K562 (cell line): ENCODE results near the gene BANF2.

Experiments used
- HMG20A ChIP-seq: fragments of 450-650 bp; formaldehyde crosslinking; conservative IDR thresholded peaks from 2 replicates; pipeline ENCODE4 v1.4.0; 2020; ENCODE audit warnings: mild to moderate bottlenecking, mixed read lengths
- LARP7 ChIP-seq: fragments of 450-650 bp; IDR thresholded peaks from 2 replicates; pipeline ENCODE4 v1.6.1; 2016
- MYBL2 ChIP-seq, 2 experiments: fragments of 450-650 bp in 1 of 2; sonication (generic) in 1 of 2; formaldehyde crosslinking in 1 of 2; IDR thresholded peaks; 2 replicates each; pipeline versions ENCODE4 v1.6.1 to v1.8.1; 2017 to 2022; ENCODE audit warnings: borderline replicate concordance in 1 of 2, inconsistent platforms in 1 of 2, low read depth in 1 of 2, mild to moderate bottlenecking in 1 of 2, missing genetic modification reagents in 1 of 2, moderate library complexity in 1 of 2
- MYNN ChIP-seq, 2 experiments: sonication (generic); formaldehyde crosslinking in 1 of 2; IDR thresholded peaks; 2 replicates each; pipeline versions ENCODE4 v1.5.0 to v1.6.1; 2016 to 2020; ENCODE audit warnings: antibody characterized with exemption in 1 of 2, missing genetic modification reagents in 1 of 2
- POLR2A ChIP-seq: fragments of 450-650 bp; conservative IDR thresholded peaks from 2 replicates; pipeline ENCODE4 v1.6.1; 2016
- POLR2AphosphoS5 ChIP-seq: IDR thresholded peaks from 2 replicates; pipeline ENCODE4 v1.6.1; 2011; ENCODE audit warnings: mild to moderate bottlenecking, low read depth, low read length, moderate library complexity; ENCODE audit not compliant: control insufficient read depth, insufficient read depth
- SMARCB1 ChIP-seq: IDR thresholded peaks from 2 replicates; pipeline ENCODE4 v1.6.1; 2011; ENCODE audit warnings: improper control_type of control experiment, low read depth; ENCODE audit not compliant: insufficient read length
- TCF3 ChIP-seq: sonication (generic); formaldehyde crosslinking; IDR thresholded peaks from 2 replicates; pipeline ENCODE4 v1.4.0; 2020; ENCODE audit warnings: mild to moderate bottlenecking, missing genetic modification reagents
- ZKSCAN8 ChIP-seq: fragments of 200-800 bp; sonication (Bioruptor generic); IDR thresholded peaks from 2 replicates; pipeline ENCODE4 v1.6.1; 2016; ENCODE audit warnings: missing genetic modification characterization, missing compliant biosample characterization
- ZSCAN29 ChIP-seq: fragments of 450-650 bp; IDR thresholded peaks from 2 replicates; pipeline ENCODE4 v1.6.1; 2017
- TF ChIP-seq, protein P1 (sequence below), 3 experiments: IDR thresholded peaks in 2 of 3; conservative IDR thresholded peaks in 1 of 3; 2 replicates each; pipeline ENCODE4 v1.5.1; 2011 to 2012; ENCODE audit warnings: low read length in 3 of 3, mild to moderate bottlenecking in 3 of 3, control low read depth in 2 of 3, improper control_type of control experiment in 1 of 3, inconsistent platforms in 1 of 3, low read depth in 1 of 3, mixed read lengths in 1 of 3, moderate library complexity in 1 of 3; ENCODE audit not compliant: insufficient read depth in 2 of 3
- TF ChIP-seq, protein P2 (sequence below): fragments of 450-650 bp; IDR thresholded peaks from 2 replicates; pipeline ENCODE4 v1.6.1; 2017; ENCODE audit warnings: antibody characterized with exemption, mild to moderate bottlenecking
- TF ChIP-seq, protein P3 (sequence below): fragments of 450-650 bp; formaldehyde crosslinking; IDR thresholded peaks from 2 replicates; pipeline ENCODE4 v1.4.0; 2020; ENCODE audit warnings: mild to moderate bottlenecking, moderate library complexity
- TF ChIP-seq, protein P4 (sequence below): fragments of 450-650 bp; IDR thresholded peaks from 2 replicates; pipeline ENCODE4 v1.6.1; 2017; ENCODE audit warnings: mild to moderate bottlenecking, moderate library complexity

DNA sequence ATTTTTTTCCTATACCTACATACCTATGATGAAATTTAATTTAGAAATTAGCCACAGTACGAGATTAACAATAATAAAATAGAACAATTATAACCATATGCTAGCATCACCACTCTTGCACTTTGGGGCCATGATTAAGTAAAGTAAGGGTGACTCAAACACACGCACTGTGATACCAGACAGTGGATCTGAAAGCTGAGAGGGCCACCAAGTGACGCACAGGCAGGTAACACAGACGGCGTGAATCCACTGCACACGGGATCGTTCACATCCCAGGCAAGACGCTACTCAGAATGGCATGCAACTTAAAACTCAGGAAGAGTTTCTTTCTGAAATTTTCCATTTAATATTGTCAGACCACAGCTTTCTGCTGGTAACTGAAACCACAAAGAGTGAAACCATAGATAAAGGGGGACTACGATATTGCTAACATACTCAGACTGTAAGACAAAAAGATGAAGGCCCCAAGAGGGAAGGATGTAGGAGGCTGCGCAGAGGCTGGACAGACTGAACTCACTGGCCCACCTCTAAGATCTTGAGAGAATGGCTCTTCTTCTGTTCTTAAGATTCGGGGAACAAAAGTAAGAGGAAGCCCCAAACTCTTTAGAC, 35.6 kb upstream of the BANF2 start:
- TF ChIP-seq, protein P1, sequence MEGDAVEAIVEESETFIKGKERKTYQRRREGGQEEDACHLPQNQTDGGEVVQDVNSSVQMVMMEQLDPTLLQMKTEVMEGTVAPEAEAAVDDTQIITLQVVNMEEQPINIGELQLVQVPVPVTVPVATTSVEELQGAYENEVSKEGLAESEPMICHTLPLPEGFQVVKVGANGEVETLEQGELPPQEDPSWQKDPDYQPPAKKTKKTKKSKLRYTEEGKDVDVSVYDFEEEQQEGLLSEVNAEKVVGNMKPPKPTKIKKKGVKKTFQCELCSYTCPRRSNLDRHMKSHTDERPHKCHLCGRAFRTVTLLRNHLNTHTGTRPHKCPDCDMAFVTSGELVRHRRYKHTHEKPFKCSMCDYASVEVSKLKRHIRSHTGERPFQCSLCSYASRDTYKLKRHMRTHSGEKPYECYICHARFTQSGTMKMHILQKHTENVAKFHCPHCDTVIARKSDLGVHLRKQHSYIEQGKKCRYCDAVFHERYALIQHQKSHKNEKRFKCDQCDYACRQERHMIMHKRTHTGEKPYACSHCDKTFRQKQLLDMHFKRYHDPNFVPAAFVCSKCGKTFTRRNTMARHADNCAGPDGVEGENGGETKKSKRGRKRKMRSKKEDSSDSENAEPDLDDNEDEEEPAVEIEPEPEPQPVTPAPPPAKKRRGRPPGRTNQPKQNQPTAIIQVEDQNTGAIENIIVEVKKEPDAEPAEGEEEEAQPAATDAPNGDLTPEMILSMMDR (IDR thresholded peaks at IDR 0.05 in 2 of 3, conservative IDR thresholded peaks at IDR 0.05 in 1 of 3; ENCODE audit: insufficient read depth in 2 of 3, low read depth in 1 of 3, low read length in 3 of 3) = no peak
- TF ChIP-seq ZSCAN29 (no peak), LARP7 (no peak), MYBL2 (IDR thresholded peaks at IDR 0.05; ENCODE audit: low read depth) (no peak), MYBL2 (CRISPR knock-in tag; IDR thresholded peaks at IDR 0.05; ENCODE audit: borderline replicate concordance) (no peak), HMG20A (CRISPR knock-in tag) (no peak), MYNN (IDR thresholded peaks at IDR 0.05) (no peak), MYNN (CRISPR knock-in tag; IDR thresholded peaks at IDR 0.05) (no peak), POLR2A (no peak), TCF3 (CRISPR knock-in tag) (no peak), SMARCB1 (no peak), ZKSCAN8 (CRISPR knock-in tag) (no peak), POLR2AphosphoS5 (no peak)
- TF ChIP-seq, protein P2, sequence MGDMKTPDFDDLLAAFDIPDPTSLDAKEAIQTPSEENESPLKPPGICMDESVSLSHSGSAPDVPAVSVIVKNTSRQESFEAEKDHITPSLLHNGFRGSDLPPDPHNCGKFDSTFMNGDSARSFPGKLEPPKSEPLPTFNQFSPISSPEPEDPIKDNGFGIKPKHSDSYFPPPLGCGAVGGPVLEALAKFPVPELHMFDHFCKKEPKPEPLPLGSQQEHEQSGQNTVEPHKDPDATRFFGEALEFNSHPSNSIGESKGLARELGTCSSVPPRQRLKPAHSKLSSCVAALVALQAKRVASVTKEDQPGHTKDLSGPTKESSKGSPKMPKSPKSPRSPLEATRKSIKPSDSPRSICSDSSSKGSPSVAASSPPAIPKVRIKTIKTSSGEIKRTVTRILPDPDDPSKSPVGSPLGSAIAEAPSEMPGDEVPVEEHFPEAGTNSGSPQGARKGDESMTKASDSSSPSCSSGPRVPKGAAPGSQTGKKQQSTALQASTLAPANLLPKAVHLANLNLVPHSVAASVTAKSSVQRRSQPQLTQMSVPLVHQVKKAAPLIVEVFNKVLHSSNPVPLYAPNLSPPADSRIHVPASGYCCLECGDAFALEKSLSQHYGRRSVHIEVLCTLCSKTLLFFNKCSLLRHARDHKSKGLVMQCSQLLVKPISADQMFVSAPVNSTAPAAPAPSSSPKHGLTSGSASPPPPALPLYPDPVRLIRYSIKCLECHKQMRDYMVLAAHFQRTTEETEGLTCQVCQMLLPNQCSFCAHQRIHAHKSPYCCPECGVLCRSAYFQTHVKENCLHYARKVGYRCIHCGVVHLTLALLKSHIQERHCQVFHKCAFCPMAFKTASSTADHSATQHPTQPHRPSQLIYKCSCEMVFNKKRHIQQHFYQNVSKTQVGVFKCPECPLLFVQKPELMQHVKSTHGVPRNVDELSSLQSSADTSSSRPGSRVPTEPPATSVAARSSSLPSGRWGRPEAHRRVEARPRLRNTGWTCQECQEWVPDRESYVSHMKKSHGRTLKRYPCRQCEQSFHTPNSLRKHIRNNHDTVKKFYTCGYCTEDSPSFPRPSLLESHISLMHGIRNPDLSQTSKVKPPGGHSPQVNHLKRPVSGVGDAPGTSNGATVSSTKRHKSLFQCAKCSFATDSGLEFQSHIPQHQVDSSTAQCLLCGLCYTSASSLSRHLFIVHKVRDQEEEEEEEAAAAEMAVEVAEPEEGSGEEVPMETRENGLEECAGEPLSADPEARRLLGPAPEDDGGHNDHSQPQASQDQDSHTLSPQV = no peak
- TF ChIP-seq, protein P3, sequence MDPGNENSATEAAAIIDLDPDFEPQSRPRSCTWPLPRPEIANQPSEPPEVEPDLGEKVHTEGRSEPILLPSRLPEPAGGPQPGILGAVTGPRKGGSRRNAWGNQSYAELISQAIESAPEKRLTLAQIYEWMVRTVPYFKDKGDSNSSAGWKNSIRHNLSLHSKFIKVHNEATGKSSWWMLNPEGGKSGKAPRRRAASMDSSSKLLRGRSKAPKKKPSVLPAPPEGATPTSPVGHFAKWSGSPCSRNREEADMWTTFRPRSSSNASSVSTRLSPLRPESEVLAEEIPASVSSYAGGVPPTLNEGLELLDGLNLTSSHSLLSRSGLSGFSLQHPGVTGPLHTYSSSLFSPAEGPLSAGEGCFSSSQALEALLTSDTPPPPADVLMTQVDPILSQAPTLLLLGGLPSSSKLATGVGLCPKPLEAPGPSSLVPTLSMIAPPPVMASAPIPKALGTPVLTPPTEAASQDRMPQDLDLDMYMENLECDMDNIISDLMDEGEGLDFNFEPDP (CRISPR knock-in tag) = no peak
- TF ChIP-seq, protein P4, sequence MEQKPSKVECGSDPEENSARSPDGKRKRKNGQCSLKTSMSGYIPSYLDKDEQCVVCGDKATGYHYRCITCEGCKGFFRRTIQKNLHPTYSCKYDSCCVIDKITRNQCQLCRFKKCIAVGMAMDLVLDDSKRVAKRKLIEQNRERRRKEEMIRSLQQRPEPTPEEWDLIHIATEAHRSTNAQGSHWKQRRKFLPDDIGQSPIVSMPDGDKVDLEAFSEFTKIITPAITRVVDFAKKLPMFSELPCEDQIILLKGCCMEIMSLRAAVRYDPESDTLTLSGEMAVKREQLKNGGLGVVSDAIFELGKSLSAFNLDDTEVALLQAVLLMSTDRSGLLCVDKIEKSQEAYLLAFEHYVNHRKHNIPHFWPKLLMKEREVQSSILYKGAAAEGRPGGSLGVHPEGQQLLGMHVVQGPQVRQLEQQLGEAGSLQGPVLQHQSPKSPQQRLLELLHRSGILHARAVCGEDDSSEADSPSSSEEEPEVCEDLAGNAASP = no peak
